T follicular helper cell (primary cell): ENCODE measurements around the gene TP53.
A peak's percentile ranks its signal among the peaks of the same experiment; 100 is the strongest.
"Not testable (repeated sequence)": the region's sequence is repeated elsewhere in the genome, so short reads cannot be mapped to it uniquely, and the experiment has no call there.

Experiments
- DNase-seq: peaks from one replicate; pipeline ENCODE4 v3.0.0-alpha.2; 2020; ENCODE audit warnings: low read depth

Gene TP53

DNA sequence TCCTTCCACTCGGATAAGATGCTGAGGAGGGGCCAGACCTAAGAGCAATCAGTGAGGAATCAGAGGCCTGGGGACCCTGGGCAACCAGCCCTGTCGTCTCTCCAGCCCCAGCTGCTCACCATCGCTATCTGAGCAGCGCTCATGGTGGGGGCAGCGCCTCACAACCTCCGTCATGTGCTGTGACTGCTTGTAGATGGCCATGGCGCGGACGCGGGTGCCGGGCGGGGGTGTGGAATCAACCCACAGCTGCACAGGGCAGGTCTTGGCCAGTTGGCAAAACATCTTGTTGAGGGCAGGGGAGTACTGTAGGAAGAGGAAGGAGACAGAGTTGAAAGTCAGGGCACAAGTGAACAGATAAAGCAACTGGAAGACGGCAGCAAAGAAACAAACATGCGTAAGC lies 12.4 kb downstream of the TP53 start:
- no peak for DNase-seq

DNA sequence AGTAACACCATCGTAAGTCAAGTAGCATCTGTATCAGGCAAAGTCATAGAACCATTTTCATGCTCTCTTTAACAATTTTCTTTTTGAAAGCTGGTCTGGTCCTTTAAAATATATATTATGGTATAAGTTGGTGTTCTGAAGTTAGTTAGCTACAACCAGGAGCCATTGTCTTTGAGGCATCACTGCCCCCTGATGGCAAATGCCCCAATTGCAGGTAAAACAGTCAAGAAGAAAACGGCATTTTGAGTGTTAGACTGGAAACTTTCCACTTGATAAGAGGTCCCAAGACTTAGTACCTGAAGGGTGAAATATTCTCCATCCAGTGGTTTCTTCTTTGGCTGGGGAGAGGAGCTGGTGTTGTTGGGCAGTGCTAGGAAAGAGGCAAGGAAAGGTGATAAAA lies 14.1 kb downstream of the TP53 start:
- DNase-seq, result no peak

DNA sequence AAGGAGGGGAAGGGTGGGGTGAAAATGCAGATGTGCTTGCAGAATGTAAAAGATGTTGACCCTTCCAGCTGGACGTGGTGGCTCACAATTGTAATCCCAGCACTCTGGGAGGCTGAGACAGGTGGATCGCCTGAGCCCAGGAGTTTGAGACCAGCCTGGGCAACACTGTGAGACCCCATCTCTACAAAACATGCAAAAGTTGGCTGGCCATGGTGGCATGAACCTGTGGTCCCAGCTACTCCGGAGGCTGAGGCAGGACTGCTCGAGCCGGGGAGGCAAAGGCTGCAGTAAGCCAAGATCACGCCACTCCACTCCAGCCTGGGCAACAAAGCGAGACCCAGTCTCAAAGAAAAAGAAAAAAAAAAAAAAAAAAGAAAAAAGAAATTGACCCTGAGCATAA lies 18.8 kb downstream of the TP53 start:
- no peak for DNase-seq

DNA sequence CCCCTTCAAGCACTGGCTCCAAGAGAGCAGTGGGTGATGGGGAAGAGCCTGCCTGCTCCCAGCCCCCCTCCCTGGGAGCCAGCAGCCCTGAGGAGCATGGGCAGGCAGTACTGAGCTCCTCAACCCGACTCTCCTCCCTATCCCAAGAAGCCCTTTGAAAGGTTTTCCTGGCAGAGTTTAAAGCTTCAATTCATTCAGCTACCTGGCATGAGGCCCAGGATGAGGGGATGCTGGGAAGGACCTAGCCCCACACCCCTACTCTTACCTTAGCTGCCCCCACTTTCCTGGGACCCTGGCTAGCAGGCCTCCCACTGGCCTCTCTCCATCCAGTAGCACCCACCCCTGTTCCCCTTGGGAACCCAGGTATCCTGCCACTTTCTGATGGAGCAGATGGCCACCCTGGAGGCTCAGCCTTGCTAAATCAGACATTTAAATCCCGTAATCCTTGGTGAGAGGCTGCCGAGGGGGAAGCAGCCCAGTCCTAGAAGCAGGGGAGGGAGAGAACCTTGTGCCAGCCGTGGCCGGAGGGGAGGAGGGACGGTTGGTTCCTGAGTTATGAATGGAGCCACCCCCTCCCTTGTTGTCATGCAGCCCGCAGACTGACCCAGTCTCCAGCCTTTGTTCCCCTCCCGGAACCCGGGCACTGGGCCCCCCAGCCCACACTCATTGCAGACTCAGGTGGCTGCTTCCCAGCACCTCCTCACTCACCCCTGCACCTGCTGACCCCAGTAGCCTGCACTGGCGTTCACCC lies 19.5 kb downstream of the TP53 start:
- DNase-seq, result no peak

DNA sequence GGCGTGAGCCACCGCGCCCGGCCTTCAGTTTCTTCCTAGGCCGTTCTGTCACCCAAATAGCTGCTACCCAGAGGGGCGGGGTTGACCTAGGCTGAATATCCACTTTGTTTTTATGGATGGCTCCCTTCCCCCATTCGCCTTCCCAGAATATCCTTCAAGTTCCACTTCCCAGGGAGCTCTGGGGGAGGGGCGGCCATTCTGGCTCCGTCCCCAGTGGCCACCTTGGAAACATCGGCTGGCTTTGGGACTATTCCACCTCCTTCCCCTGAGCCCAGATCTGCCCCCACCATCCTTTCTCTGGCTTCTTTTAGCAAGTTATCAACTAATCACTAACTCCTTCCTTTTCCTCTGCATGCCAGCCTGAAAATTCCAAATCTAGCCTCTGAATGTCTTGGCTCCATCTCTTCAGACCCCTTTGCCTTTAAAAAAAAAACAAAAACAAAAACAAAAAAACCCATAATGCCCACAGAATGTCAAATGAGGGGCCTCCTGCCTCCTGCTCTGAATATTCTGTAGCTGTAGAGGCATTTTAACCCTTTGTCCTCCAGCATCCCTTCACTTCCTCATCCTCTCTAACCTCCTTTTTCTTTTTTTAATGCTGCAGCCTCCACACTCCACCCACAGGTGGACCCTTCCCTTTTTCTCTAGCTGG lies 30.2 kb downstream of the TP53 start:
- no peak for DNase-seq

GRCh38 chr17:7655541-7655840 lies 31.8 kb downstream of the TP53 start:
- DNase-seq, result no peak

- no peak for DNase-seq
Measured at GRCh38 chr17:7654832-7655540, 32.3 kb downstream of the TP53 start.

DNA sequence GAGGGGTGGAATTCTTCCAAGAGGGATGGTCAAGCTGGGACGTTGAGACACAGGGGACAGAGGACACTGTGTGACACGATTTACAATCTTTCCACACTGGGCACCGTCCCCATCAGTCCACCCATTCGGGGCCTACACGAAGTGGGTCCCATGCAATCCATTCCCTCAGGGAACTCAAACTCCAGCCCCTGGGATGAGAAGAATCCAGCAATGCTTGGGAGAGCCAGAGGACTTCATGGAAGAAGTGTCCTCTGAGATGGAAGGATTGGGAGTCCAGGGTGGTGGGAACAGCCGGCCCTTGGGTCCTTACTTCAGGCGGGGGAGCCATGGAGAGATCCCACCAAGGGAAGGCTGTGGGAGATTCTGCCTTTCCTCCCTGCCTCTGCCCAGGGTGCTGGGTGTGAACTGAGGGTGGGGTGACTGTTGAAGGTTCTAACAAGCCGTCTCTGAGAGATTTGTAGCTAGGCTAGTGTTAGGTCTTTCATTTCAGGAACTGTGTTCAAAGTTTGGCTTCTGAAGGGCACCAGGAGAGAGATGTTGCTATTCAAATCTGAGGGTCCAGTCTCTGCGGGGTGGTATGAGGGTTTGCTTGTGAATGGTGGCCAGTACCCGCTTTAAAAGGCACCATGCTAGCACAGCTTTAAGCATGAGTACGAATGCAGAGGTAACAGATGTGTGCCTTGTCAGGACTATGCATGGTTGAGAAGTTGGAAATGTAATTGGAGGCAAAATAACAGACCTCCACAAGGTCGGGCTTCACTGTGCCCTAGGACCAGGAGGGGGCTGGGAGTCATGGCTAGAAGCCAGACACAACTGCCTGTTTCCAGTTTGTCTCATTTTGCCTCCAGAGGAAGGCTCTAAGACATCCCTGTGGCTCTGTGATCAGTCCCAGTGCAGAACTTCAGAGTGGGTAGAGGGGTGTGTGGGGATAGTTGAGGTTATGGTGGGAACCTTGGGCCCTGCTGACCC lies 34.6 kb downstream of the TP53 start:
- no peak for DNase-seq

- DNase-seq, result no peak
Measured at GRCh38 chr17:7651665-7652387, 35.5 kb downstream of the TP53 start.

DNA sequence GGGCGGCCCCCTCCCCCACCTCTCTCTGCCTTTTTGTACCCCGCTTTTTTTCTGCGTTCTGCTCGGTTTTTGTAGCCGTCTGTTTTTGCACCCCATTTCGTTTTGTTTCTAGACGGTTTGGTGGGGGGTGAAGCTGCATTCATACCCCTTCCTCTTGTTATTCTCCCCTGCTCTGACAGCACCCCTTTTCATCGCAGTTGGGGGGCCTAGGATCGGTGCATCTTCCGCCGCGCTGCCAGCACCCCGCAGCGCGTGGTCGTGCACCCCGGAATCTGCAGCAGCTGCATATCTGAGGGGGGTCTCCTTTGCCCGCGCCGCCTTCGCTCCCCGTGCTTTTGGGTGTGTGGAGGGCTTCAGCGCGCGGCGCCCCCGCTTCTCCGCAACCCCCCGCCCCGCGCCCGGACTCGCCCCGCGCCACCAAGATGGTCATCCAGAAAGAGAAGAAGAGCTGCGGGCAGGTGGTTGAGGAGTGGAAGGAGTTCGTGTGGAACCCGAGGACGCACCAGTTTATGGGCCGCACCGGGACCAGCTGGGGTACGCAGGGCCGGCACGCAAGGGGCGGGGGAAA lies 36.1 kb downstream of the TP53 start:
- DNase-seq, result no peak

DNA sequence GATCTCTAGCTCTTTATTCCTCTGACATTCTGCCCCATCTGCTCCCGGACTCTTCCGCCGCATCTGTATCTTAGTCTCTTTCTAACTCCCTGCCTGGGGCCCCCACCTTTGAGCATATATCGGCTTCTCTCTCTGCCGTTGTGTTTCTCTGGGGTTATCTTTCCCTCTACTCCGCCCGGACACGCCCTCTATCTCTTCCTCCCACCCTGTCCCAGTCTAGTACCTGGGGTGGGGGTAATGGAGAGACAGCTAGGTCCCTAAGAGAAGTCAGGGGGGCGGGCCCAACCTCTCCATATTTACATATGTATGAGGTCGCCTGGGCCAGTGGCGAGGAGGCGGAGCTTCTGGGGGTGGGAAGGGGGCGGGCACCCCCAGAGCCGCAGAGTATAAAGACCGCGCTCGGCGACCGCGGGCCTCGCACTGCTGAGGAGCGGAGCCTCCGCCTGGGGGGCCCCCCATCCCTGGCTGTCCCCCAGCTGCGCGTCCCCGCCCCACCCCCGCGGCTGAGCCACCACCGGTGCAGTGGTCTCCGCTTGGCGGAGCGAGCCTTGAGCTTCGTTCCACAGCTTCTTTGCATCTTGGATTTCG lies 36.7 kb downstream of the TP53 start, which contains the start of gene ATP1B2:
Gene ATP1B2, plus strand, starts transcription at position 418 of the 588 bp plus-strand sequence. CDS start 593 bp downstream, outside the sequence.
- peak; percentile 70 for DNase-seq

DNA sequence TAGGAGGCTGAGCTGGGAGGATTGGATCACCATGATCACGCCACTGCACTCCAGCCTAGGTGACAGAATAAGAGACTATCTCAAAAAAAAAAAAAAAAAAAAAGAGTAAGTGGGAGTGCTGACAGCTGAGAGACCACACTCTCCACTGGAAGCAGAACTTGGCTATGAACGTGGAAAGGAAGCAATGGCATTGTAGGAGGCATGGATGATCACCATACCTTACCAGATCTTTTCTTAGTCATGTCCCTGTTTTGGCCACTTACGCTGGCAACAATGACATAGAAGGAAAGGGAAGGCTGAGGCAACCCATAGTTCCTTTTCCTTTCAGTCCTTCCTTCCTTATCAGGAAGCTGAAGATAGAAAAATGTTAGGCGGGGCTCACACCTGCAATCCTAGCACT lies 40.3 kb downstream of the TP53 start:
- no peak for DNase-seq

- no peak for DNase-seq
Measured at GRCh38 chr17:7646457-7646856, 40.8 kb downstream of the TP53 start.

GRCh38 chr17:7644775-7645174 lies 42.5 kb downstream of the TP53 start:
- no peak for DNase-seq

- DNase-seq, result not testable (repeated sequence)
Measured at GRCh38 chr17:7641635-7642034, 45.7 kb downstream of the TP53 start.

GRCh38 chr17:7640783-7641182 lies 46.5 kb downstream of the TP53 start:
- DNase-seq, result no peak

DNA sequence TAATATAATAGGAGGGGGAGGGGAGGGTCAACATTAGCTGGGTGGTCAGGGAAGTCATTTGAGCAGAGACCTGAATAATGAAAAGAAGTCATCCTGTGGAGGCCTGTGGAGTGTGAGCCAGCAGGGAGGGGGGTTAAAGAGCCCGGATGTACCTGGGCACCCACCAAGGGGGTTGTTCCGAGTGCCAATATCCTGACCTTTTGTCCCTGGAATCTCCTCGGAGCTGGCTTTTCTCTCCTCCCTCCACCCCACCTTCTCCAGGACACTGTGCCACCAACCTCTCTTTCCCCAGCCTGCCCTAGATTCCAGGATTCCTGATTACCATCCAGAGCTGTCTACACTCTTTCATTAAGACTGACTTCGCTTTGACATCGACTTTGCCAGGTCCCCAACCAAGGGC lies 51.1 kb downstream of the TP53 start:
- no peak for DNase-seq

- no peak for DNase-seq
Measured at GRCh38 chr17:7634384-7634783, 52.9 kb downstream of the TP53 start.

DNA sequence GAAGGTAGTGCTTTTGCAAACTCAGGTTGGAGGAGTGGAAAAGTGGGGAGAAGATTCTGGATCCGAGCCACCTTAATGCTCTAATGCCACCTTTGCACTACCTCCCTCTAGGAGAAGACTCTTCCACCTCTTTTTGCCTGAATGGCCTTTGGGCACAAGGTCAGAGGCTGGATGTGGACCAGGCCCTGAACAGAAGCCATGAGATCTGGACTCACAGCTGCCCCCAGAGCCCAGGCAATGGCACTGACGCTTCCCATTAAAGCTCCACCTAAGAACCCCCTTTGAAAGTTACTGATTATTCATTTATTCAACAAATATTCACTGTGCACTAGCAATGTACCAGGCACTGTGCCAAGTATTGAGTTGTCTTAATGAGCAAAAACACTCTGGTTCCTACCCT lies 54.2 kb downstream of the TP53 start:
- no peak for DNase-seq

GRCh38 chr17:7632492-7632894 lies 54.8 kb downstream of the TP53 start:
- DNase-seq, result no peak
